GM19324 (cell line): ENCODE results near the gene UNC119.
"Not testable (repeated sequence)": the region's sequence is repeated elsewhere in the genome, so short reads cannot be mapped to it uniquely, and the experiment has no call there.

Experiments
- ATAC-seq: cut with Tn5 transposase; IDR thresholded peaks from one replicate; pipeline ENCODE4 v1.9.1; 2021; ENCODE audit warnings: mild to moderate bottlenecking, moderate library complexity; ENCODE audit not compliant: unreplicated experiment, low FRiP score

The UNC119 gene

DNA sequence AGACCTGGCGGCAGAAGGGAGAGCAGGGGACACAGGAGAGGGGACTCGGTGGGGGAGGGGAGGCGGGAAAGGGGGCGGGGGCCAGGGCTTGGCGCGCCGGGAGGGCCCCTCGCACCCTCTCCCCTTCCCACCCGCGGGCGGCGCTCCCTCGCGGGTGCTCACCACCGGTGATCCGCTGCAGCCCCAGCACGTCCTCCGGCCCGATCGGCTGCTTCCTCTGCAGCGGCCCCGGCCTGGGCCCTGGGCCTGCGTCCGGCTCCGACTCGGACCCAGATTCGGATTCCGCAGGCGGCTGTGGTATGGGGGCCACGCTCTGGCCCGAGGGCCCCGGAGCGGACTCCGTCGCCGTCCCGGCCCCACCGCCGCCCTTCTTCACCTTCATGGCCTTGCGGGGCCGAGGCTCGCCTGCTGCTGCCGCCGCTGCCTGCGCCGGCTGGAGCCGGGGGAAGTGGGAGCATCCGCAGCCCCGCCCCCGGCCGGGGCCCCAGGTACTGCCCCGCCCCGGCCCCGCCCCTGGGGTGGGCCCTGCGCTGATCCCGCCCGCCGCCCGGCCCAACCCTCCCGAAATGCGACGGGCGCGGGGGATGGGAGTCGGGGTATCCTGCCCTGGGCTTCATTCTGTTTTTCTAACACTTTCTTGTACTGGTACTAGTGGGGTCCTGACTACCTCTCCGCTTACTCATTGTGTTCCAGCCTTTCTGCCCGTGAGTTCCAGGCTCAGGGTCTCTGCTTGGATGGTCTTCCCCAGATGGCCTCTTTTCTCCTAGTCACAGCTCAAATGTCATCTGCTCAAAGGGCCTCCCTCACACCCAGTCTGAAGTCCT lies at the start of gene UNC119:
UNC119 (minus strand) TSS at position 449 of the 824 bp plus-strand sequence; CDS start at position 382, 67 bp downstream.
- peak; percentile 66 for ATAC-seq

- ATAC-seq = peak; percentile 35
Measured at GRCh38 chr17:28599311-28600184, 47.1 kb upstream of the UNC119 start.

GRCh38 chr17:28598799-28599310 lies 46.4 kb upstream of the UNC119 start, which contains the start of gene SPAG5:
SPAG5 (minus strand) TSS chr17:28599025; CDS start chr17:28598946, 79 bp downstream.
- peak; percentile 87 for ATAC-seq

- peak; percentile 4 for ATAC-seq
Measured at GRCh38 chr17:28598389-28598788, 46.0 kb upstream of the UNC119 start.

GRCh38 chr17:28597606-28598383 lies 45.4 kb upstream of the UNC119 start:
- no peak for ATAC-seq

DNA sequence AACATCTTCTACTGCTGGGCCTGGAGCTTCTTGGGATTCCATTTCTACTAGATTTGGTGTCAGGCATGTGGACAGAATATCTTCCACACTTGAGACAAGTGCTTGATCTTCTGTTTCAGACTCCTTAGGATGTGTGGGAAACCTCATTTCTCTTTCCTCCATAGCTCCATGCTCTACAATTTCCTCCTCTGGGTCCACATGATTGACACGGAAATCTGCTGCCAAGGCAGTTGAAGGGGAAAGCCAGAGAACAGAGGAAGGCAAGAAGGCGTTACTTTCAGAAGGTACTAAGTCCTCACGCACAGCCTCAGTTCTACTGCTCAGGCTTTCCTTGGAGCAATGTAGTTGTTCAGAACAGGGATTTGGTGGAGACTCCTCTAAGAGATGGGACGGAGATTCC lies 39.8 kb upstream of the UNC119 start:
- ATAC-seq = no peak

DNA sequence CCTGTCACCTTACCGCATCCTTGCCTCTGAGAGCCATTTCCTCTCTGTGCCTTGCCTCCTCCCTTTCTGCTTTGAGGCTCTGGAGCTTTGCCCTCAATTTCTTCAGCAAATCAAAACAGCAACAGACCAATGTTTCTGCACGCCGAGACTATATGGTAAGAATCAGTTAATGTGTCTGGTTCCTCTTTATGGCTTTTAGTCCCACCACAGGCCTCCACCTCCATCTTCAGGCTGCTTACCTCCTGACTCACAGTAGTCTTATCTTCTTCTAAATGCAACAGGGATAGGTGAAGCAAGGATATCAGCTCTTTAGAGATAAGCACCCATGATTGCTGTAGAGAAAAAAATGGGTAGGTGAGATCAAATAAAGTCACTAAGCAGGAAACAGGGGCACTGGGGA lies 33.4 kb upstream of the UNC119 start:
- no peak for ATAC-seq

- no peak for ATAC-seq
Measured at GRCh38 chr17:28584434-28584833, 32.0 kb upstream of the UNC119 start.

- no peak for ATAC-seq
Measured at GRCh38 chr17:28582513-28582912, 30.1 kb upstream of the UNC119 start.

DNA sequence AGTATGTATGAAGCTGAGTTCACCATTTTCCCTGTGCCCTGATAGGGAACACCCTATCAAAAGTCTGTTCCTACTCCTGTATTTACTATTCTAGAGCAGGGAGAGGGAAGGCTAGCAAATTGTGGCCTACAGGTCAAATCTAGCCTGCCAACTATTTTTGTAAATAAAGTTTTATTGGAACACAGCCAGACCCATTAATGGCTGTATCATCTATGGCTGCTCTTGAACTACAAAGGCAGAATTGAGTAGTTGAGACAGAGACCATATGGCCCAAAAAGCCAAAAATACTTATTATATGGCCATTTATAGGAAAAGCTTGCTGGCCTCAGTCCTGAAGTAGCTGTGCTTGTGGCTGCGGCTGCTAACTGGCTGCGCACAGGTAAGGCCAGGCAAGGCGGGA lies 28.5 kb upstream of the UNC119 start:
- no peak for ATAC-seq

DNA sequence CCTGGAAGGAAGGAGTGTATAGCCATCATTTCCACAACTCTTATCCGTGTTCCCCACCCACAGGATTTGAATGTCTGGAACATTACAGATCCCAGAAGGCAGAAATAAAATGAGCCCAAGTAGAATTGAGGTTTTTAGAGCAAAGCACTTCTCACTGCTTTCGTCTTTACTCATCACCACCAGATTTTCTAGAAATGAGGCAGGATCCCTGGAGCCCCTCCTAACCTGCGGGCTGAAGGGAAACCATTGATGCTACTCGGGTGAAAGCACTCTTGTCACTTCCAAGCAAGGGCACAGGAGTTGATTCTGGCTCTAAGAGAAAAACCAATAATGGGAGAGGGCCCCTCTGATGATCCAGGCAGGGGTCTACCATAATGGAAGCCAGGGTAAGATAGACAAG lies 27.1 kb upstream of the UNC119 start:
- ATAC-seq = no peak

GRCh38 chr17:28578246-28579195 lies 26.1 kb upstream of the UNC119 start:
- ATAC-seq = no peak

- ATAC-seq = no peak
Measured at GRCh38 chr17:28577466-28577824, 25.0 kb upstream of the UNC119 start.

DNA sequence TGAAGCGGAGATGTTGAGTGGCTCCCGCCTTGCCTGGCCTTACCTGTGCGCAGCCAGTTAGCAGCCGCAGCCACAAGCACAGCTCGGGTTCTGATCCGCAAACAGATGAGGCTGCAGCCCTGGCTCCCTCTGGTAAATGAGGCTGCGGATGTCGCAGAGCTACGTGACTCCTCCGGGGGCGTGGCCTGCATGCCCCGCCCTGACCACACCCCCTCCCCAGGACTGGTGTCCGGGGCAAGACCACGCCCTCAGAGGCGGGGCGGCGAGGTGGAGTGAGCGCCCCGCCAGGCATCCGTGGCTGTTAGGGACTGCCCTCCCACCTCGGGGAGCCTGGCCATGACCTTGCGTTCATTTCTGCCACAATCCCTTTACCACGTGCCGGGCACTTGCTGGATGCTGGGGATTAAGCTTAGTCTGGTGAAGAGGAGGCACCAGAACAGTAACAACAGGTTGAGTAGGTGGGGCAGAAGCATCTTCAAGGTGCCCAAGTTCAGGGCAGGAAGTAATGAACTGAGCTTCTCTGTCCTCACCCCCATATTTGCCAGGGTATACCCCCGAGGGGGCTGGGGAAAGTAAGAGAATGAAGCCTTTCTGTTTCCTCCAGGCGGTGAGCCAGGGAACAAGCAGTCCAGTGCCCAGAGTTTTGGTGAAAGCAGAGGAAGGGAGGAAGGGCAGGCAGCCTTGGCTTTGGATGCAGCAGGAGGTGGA lies 24.5 kb upstream of the UNC119 start, which contains the start of gene ALDOC:
ALDOC (minus strand) TSS at position 138 of the 708 bp plus-strand sequence. CDS start 1,363 bp downstream, outside the sequence.
- ATAC-seq = peak; percentile 77

GRCh38 chr17:28576016-28576415 lies 23.6 kb upstream of the UNC119 start:
- not testable (repeated sequence) for ATAC-seq

DNA sequence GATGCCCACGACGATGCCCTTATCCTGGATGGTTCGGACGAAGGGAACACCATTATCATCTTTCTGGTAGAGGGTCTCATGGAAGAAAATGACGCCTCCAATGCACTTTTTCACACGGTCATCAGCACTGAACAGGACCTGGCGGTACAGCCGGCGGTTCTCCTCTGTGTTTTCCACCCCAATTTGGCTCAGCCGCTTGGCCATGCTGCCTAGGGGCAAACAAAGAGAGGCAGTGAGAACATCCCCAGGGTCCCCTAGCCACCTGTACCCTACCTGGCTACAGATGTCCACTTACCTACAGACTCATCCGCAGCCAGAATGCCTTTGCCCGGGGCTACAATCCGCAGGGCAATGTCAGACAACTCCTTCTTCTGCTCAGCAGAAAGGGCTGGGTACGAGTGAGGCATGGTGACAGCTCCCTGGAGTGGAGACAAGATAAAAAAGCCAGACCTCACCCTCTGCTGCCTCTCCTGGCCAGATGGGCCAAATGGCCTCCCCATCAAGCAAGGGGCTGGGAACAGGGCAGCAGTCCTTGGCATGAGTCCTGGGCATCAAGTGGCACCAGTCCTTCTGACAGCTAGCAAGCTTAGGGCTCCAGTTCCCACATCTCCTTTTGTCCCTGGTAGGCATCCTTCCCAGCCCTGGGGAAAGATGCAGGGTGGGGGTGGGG lies 22.8 kb upstream of the UNC119 start:
- no peak for ATAC-seq

DNA sequence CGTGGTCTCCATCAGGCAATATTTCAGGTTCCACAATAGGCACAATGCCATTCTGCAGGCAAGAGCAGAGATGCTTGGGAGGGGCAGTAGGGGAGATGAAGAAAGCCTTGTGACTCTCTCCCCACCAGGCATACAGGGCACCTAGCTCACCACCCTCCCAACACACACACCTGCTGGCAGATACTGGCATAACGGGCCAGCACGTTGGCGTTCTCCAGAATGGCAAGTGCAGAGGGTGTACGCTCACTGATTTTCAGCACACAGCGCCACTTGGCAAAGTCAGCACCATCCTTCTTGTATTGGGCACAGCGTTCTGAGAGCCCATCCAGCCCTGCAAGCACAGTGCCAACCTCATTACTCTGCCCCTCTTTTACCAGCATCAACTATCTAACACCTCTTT lies 22.1 kb upstream of the UNC119 start:
- ATAC-seq = no peak

DNA sequence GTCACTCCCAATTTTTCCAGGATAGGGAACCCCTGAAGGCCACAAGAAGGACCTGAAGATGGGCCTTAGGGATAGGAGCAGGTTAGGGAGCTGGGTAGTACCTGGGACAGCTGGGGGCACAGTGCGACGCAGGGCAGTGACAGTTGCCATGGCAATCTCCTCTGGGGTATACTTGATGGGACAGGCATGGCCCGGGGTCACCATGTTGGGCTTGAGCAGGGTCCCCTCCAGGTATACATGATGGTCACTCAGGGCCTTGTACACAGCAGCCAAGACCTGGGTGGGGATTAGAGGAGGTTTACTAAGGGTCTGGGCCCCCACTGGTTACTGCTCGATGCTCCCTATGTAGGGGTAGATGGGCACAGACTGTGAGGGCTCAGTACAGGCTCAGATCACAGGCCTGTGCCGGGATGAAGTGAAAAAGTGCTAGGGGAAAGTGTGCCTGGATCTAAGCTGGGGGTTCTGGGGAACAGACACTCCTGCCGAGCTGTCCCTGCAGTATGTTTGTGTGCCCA lies 21.6 kb upstream of the UNC119 start:
- ATAC-seq = no peak
